ENCODE measurements around the gene MSX1.

The MSX1 gene

DNA sequence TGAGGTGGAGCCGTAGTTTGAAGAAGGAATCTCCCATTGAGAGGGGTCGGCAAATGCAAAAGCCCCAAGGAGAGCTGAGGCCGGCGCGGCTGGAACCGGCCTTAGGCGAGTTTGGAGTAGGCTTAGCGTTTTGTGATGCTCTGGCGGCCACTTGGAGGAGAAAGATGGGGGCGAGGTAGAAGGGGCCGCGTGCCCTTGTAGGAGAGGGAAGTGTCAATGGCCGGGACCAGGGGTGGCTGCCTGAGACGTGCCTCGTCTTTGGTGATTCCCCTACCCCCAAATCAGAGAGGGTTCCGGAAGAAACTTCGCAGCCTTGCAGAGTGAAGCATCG is 11.7 kb downstream of the MSX1 start:
- no peak for DNase-seq

DNA sequence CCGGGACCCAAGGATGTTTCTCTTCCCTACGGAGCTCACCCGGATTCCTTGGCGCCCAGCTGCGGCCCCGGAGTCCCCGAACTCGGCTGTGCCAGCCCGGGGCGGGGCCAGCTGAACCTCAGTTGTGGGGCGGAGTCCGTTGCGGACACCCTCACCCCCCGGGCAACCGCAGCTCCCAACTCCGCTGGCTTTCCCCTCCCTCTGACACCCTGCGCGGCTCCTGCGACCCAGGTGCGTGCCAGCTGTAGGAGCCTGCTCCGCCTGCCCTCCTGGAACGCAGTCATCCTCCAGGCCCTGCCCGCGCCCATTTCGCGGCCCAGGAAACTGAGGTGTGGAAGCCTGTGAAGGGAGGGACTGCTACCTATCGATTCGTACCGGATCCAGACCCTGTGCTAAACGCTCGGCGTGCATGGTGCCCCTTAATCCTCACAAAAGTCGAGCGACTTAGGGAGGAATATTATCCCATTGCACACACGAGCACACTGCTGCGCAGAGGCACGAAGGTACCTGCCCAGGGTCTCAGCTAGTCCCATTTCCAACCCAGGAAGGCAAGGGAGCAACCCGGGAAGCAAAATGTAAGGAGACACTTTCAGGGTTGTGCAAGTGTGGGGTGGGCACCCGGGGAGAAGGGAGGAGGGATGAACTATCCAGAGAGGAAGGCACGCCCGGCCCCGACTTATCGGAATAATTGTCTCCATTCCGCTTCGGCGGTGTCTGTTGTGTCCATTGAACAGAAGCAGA is 12.3 kb downstream of the MSX1 start:
- DNase-seq, result no peak

DNA sequence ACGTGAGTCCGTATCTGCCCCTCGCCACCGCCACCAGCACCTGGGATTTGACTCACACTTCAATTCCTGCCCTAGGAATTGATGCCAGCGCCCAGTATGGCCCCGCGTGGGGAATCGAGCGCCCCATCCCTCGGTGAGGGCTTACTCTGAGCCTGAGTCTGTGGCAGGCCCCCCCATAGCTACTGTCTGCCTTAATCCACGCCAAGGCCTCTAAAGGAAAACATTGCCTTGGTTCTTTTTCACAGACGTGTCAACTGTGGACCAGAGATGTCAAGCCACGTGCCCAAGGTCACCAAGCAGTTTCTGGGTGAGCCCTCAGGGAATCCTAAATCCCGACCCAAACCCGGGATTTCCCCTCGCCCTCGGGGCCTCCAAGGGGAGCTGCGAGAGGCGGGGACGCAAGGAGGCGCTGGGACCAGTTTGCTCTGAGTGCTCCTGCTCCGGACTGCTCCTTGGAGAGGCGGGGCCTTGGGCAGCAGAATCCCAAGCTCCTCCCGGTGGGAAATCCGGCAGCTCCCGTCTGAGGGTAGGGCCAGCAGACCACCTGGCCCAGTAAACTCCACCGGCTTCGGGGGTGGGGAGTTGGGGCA is 12.9 kb downstream of the MSX1 start:
- DNase-seq, result no peak

DNA sequence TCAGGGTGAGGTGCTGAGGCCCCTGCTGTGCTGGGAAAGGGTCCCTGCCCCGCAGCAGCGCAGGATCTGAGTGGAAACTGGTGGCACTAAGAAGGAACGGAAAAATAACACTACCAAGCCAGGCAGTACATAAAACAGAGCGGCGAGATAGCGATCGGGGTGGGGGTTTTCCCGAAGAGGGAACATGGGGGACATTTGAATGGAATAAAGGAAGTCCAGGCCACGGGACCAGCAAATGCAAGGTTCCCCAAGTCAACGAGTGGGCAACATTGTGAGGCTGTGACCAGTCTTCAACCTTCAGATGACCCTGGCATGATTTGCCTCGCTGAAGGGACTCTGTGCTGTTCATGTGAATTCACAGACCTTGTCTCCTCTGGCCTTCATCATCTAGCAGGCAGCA is 13.7 kb downstream of the MSX1 start:
- no peak for DNase-seq

DNA sequence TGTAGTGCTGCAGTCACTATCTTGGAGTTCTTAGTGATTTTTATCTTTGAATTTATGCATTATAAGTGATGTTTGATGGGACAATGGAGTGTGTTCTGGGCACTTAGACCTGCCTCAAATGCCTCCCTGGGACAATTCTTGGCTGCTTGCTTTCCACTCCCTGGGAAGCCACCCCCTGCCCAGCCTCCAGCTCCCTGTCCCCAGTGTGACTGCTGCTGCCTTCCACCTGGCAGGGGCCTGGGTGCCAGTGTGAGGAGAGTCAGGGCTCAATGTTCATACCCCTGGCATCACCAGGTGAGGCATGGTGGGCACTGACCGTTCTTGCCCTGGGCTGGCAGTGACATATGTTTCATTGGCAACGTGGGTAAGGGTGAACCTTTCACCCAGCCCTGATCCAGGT is 14.8 kb downstream of the MSX1 start:
- no peak for DNase-seq

DNA sequence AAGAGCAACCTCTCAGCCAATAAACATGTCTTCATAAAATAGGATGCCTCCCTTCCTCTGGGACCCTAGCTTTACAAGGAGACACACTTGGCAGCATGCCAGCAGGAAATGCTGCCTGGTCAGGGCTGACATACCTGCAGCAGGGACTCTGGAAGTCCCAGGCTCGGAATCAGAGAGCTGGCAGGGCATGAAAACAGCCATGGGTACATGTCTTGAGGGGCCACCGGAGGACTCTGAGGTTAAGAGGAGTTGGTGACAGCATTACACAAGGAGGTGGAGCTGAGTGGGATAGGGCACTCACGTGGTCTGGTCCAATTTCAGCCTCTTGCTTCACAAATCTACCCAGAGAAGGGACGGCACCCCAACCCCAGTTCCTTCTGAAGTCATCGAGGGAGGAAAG is 15.7 kb downstream of the MSX1 start:
- DNase-seq, result no peak

DNA sequence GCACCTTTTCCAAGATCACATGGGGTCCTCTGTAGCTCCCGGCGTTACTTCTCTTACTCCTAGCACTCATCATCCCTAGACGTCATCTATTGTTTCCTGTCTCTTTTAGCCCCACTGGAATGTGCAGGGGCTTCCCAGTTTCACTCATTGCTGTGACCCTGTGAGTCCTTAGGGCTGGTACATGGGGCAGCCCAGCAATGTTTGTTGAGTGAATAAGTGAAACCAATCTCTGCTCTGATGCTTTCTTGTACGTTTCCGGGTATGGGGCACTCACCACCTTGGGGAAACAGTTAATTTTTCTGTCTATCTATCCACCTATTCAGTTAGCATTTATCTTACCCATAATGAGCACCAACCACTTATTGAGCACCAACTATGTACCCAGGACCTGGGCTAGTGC is 16.1 kb downstream of the MSX1 start:
- no peak for DNase-seq

DNA sequence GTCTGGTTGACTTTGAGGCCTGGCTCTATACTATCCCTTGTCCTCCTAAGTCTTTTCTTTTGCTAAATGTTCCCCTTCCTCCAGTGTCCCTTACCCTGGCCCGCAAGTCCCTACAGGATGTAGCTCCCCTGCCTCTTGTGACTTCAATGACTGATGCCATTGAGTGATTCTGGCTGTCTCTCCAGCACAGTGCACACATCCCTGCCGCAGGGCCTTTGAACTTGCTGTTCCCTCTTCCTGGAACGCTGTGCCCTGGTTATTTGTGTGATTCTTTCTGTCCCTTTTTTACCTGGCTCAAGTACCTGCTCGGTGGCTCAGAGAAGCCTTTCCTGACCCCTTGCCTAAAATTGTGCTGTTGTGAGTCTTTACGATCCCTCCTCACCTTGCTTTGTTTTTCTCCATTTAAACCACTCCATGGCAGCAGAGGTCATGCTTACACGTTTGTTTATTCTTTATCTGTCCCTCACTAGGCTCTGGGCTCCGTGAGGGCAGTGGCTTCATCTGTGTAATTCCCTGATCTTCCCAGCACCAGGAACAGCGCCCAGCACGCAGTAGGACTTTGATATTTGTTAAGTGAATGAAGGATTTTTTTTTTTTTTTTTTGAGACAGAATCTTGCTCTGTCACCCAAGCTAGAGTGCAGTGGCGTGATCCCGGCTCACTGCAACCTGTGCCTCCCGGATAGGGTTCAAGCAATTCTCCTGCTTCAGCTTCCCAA is 17.6 kb downstream of the MSX1 start:
- DNase-seq, result no peak

DNA sequence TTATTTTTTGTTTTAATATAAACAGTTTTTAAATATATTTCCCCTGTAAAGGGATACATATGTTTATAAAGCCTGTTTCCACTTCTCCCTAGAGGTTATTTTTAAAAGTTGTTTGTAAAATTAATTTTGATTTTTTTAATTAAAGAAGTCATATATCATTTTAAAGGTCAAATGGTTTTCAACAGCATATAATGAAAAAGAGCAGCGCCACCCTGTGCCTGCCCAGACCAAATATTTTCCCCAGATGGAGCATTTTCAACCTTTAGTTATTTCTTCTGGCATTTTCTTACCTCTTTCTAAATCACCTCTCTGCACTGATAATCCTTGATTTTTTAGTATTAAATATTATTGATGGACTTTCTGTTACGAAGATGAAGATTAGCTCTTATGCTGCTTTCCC is 21.0 kb downstream of the MSX1 start:
- no peak for DNase-seq

DNA sequence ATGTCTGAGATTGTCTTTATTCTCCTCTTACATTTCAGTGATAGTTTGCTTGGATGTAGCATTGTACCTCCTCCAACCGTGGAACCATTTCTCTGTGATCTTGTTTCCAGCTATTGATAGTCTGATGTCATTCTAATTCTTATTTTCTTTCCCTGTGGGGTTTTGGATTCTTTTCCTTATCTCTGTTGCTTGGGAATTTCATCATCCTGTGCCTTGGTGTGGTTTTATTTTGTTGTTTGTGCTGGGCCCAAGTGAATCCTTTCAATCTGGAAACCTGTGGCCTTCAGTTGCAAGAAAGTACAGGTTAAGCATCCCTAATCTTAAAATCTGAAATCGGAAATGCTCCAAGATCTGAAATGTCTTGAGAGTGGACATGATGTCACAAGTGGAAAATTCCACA is 22.0 kb downstream of the MSX1 start:
- DNase-seq, result no peak

DNA sequence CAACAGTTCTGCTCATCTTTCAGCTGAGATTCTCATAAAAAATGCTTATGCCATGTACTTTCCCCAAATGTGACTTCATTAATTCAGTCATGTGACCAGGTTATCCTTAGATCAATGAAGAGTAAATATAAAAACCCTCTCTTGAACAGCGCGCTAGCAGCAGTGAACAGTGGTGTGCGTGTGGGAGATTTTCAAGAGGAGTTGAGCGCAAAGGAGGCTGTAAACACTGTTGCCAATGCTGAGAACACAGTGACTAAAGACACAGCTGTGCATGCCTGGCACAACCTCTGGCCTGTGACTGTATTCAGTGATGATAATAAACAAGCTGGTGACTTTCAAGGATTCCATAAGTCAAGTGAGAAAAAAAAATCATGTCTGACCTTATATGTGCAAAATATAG is 25.1 kb downstream of the MSX1 start:
- no peak for DNase-seq

DNA sequence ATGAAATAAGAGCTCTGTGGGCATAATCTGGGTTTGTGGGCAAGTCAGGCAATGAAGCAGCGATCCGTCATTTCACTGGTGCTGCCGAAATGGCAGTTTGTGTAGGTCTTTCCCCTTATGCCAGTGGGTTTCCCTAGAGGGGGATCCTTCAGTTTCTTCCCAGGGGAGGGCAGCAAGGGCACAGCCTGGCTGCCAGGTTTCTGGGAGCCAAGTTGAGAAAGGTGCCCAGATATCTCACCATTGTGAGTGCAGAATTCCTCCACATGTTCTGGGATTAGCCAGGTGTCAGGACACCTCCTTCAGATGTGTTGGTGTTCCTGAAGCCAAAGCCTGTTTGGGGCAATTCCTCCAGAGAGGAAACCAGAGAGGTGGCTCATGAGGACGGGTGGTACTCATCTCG is 28.0 kb downstream of the MSX1 start:
- no peak for DNase-seq

DNA sequence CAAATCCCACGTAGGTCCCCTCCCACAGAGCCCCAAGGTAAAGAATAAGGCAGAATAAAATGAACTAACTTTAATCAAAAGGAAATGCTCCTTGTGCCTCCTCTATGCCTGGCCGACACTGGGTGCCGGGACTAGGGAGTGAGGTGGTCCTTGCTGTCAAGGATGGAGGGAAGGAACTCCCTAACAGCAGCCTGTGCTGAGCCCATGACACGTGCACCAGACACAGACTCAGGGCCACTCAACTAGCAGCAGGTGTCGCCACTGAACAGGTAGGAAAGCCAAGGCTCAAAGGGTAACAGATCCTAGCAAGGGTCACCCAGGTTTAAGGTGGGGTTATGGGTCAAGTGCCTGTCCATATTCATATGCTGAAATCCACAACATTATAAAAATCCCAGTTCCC is 29.2 kb downstream of the MSX1 start:
- DNase-seq, result no peak

DNA sequence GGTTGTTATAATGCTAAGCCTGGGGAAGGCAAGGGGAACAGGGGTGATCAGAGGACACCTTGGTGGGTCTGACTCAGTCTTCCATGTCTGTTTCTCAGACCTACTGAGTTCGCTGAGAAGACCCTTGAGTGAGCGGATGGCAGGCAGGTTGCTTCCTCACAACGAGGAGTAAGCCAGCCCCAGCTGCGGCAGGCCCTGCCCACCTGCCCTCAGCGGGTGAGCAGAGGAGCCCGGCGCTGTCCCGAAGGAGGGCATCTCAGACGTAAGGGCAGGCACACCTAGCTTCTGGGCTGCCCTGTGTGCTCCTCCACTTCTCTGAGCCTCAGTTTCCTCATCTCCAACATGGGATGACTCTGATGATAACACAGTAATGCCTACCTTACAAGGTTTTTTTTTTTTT is 30.3 kb downstream of the MSX1 start:
- no peak for DNase-seq

DNA sequence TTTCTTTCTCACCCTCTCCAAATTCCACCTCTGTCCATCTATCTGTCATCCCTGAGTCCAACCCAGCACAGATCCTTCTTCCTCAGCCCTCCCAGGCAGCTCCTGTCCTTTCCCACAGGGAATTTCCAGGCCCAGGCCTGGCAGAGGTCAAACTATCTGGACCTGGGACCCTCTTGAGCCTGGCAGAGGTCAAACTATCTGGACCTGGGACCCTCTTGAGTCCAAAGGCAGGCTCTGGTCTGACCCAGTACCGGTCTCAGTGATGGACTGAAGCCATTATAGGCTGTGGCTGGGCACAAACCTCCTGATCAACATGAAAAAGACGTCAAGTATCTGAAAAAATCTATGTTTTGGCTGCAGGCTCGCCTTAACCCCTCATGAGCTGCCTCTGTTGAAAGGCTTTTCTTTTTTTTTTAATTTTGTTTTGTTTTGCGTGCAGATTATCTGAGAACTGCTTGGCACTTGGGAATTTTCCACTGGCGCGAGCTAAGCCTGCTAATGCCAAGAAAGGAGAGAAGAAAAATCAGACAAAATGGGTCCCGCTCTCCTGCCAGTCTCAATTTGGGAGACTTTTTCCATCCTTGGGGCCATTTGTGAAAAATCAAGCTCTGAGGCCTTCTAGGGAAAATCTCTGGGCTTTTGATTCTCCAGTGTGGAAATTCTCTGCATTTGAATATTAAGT is 31.2 kb downstream of the MSX1 start:
- no peak for DNase-seq

DNA sequence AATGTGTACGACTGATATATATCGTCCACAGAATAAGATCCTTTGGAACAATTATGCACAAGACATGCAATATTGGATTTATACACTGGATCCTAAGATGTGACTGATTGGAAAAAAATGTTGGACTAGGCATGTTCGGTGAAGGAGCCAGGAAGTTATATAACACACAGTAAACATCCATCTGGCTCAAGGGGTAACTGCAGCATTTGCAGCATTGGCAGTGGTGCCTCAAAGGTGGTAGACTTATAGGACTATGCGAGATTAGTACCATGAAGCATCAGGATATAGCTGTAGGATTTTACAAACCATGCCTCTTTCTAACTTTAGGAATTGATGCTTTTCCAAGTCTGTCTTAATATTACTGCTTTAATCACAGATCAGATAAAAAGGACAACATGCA is 34.3 kb downstream of the MSX1 start:
- DNase-seq, result no peak

DNA sequence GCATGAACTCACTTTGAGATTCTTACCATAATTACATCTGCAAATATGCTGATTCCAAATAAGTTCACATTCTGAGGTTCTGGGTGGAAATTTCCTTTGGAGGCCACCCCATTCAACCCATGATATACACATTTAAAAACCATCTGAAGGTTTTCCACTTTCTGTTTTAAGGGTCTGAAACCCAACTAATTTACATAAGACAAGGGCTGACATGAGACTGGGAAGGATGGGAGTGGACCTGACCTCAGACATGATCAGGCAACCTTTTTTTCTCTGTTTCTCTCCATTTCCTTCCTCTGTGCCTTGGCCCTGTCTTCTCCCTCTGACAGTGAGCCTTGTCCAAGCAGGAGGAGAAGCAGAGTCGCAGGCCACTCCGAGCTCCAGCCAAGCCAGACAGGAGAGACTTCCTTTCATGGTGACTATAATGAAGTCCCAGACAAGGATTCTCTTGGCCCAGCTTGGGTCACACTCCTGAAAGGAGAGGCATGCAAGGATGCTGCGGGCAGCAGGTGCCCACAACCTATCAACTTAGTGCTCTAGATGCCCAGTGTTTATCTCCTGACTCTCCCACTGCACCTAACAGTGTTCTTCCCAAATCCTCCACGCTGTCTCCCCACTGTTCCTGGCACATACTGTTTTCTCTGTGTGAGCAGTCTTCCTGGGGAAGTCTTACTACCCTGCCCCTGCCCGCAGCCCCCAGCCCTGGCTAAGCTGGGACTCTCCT is 39.9 kb downstream of the MSX1 start:
- no peak for DNase-seq

DNA sequence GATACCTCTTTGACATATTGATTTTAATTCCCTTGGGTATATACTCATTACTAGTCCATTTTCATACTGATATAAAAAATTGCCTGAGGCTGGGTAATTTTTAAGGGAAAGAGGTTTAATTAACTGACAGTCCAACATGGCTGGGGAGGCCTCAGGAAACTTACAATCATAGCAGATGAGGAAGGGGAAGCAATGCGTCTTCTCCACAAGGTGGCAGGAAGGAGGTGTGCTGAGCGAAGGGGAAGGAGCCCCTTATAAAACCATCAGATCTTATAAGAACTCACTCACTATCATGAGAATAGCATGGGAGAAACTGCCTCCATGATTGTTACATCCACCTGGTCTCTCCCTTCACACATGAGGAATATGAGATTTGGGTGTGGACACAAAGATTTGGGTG is 42.4 kb downstream of the MSX1 start:
- DNase-seq, result no peak

DNA sequence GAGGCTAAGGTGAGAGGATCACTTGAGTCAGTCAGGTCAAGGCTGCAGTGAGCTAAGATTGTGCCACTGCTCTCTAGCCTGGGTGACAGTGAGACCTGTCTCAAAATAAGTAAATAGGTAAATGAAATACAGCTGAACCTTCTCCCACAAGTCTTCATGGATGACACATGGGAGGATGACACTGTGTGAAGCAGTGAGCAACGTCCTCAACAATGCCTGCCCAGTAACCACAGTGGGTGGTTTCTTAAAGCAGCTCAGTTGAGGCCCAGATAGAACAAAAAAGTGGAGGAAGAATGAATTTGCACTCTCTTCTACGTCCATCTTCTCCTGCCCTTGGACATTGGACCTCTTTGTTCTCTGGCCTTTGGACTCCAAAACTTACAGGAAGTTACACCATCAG is 52.7 kb downstream of the MSX1 start:
- no peak for DNase-seq

DNA sequence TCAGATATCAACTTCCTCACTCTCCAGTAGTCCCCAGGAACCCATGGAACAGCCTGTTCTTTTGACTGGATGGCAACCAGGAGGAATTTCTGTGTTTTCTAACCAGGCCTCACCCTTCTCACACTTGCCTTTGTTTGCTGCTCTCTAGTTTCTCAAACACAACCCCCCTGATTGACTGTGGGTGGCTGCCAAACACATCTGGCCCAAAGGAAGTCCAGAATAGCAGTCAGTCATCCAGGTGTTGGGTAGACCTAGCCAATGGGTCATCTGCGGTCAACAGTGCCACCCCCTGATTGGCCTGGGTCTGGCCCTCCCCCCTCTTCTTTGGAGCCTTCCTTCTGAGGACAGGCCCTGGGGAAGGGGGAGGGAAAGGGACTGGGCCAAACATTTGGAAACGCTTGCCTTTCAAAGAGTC is 53.7 kb downstream of the MSX1 start:
- no peak for DNase-seq

Measured in NCI-H1436 (cell line).